GM21737 (cell line): ENCODE data around the gene SKI.

Experiments
- ATAC-seq: cut with Tn5 transposase; IDR thresholded peaks from one replicate; pipeline ENCODE4 v1.9.1; 2021; ENCODE audit warnings: mild to moderate bottlenecking, moderate library complexity; ENCODE audit not compliant: unreplicated experiment

The SKI gene

GRCh38 chr1:2228694-2229036 lies 546 bp downstream of the SKI start:
- ATAC-seq, result no peak

DNA sequence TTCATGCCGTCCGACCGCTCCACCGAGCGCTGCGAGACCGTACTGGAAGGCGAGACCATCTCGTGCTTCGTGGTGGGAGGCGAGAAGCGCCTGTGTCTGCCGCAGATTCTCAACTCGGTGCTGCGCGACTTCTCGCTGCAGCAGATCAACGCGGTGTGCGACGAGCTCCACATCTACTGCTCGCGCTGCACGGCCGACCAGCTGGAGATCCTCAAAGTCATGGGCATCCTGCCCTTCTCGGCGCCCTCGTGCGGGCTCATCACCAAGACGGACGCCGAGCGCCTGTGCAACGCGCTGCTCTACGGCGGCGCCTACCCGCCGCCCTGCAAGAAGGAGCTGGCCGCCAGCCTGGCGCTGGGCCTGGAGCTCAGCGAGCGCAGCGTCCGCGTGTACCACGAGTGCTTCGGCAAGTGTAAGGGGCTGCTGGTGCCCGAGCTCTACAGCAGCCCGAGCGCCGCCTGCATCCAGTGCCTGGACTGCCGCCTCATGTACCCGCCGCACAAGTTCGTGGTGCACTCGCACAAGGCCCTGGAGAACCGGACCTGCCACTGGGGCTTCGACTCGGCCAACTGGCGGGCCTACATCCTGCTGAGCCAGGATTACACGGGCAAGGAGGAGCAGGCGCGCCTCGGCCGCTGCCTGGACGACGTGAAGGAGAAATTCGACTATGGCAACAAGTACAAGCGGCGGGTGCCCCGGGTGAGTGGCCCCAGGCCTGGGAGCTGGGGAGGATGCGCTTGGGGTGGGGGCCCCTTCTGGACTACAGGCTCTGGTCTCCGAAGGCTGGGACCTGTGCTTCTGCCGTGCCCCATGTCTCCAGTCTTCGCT lies 1.1 kb downstream of the SKI start:
- no peak for ATAC-seq

- no peak for ATAC-seq
These were observed 2.0 kb downstream of the SKI start for GRCh38 chr1:2229911-2230731.

DNA sequence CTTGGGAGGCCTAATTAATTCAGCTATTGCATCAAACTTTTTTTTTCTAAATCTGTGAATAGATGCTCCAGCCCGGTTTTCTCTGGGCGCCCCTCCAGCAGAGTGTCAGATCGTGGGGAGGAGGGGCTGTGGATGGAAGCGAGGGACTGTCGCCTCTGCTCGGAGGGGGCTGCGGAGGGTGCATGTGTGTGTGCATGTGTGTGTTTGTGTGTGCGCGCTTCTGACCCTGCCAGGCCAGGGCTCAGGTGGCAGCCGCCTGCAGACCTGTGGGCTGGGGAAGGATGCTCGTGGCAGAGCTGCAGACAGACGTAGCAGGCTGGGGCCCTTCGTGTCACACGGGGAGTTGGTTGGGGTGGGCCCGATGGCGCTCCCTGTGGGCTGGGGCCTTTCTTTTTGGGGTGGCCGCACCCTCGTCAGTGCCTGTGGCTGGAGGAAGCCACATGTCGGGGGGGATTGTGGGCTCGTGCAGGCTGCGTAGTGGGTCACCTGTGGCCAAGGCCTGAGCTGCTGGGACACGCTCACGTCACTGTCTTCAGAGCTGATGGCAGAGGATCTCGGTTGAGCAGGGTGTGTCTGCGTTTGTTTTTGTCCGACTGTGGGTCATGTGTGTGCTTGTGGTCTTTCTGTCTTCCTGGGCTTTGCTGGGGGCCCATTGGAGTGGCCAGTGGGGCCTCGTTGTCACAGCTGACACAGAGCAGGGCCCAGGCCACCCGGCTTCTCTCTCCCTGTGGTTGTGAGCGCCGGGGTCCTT lies 2.8 kb downstream of the SKI start:
- no peak for ATAC-seq

GRCh38 chr1:2231532-2232254 lies 3.6 kb downstream of the SKI start:
- ATAC-seq, result no peak

- no peak for ATAC-seq
These were observed 4.3 kb downstream of the SKI start for GRCh38 chr1:2232255-2232915.

DNA sequence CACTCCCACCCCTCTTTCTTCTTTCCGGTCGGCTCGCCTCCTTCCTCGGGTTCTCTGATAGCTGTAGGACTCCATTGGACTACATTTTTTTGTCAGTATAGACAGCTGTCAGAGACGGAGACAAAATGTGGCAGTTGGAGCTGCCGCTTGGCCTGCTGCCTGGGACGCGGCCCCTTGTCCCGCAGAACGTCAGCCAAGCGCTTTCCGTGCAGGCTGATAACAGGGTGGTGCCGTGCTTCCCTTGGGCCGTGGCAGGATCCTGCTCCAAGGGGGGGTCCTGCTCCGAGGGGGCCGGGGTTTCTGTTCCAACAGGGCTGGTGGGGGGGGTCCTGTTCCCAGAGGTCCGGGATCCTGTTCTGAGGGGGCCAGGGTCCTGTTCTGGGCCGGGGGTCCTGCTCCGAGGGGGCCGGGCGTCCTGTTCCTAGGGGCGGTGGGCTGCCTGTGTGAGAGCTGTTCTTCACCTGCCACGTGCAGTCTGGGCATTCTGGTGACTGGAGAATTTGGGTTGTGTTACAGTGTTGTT lies 4.9 kb downstream of the SKI start:
- no peak for ATAC-seq

- ATAC-seq, result no peak
These were observed 5.3 kb downstream of the SKI start for GRCh38 chr1:2233468-2233867.

GRCh38 chr1:2233997-2234761 lies 6.1 kb downstream of the SKI start:
- ATAC-seq, result no peak

DNA sequence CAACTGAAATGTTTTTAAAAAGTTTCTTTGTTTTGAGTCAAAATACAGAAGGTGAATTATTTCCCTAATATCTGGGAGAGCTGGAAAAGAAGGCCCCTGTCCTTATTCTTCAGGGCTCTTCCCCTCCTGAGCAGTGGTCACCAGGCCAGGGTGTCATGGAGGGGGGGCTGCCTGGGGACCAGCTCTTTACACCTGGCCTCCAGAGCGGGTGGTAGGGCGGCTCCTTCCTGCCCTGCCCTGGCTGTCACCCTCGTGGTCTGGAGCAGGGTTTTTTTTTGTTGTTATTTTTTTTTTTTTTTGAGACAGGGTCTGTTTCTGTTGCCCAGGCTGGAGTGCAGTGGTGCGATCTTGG lies 6.6 kb downstream of the SKI start:
- ATAC-seq, result no peak

DNA sequence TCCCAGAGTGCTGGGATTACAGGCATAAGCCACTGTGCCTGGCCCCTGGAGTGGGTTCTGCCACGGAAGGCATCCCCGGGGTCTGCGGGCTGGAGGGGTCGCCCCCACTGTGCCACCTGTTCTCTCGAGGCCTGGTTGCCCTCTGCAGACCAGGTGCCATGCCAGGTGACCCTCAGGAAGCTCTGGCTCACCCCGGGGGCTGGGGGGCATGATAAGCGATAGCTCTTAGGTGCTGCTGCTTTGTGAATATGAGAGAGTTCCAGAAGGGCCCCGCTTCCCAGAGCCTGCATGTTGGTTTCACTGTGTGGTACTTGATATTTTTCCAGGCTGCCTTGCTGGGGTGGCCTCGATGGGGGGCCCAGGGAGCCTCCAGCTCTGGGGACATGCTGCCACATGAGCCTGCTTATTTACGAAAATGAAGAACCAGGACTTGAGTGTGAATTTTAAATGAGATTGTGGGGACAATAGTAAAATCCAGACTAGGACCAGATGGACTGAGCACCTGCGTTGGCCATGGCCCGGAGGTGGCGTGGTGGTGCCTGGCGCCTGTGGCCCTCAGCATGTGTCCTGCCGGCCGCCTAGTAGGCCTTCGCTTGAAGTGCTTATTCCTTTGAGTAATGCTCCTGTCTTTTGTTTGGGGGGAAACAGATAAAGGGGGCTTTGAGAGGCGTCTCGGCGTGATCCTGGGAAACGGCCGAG lies 7.3 kb downstream of the SKI start:
- ATAC-seq, result no peak

DNA sequence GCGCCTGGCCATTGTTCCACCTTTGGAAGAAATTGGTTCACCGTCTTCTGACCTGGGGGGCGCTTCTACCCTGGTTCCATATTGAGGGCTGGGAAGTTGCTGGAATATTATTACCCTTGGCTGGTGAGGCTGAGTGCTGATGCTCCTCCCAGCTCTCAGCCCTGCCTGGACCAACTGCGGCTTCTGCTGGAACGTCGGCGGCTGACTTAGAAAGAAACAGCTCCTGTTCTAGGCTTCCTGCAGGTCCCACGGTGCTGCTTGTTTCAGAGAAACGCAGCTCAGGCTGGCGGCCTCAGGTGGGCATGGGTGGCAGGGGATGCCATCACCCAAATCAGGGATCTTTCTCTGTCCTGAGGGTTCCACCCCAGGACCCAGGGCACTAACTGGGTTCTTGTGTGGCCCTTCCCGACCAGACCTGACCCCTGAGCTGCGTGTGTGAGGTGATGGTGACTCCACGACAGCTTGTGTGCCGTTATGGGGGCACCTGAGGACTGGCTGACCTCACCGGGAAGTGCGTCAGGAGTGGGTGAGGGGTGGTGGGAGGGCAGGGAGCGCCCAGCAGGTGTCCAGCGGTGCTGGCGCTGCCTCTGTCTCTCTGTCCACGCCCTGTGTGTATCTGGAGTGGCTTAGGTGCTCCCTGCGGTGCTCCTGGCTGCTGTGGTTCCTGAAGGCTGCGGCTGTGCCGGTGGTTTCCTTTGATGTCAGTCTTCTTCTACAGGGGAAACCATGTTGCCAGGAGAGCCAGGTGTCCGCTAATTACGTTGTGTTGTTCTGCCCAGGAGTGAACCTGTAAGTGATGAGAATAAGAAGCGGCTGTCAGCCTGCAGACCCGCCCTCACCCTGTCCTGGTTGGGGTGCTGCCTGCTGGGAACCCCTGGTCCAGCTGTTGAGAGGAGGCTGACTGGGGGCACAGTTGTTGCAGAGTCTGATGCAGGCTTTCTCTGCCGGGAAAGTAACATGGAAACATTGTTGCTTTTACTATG lies 8.9 kb downstream of the SKI start:
- no peak for ATAC-seq

DNA sequence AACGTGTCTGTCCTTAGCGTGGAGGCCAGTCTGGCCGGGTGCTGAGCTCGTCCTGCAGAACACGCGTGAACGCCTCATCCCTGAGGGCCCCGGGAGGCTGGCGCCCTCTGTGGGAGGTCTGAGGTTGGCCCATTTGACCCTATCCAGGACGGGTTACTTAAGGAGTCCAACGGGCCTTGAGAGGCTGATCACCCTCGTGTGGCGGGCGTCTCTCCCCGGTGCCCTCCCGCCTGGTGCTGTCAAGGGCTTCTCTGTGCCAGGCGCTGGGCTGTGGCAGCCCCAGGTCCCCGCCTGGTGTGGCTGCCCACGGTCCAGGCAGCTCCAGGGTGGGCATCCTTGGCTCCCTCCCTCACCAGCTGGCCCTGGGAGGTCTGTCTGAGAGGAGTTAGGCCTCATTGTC lies 9.7 kb downstream of the SKI start:
- no peak for ATAC-seq

DNA sequence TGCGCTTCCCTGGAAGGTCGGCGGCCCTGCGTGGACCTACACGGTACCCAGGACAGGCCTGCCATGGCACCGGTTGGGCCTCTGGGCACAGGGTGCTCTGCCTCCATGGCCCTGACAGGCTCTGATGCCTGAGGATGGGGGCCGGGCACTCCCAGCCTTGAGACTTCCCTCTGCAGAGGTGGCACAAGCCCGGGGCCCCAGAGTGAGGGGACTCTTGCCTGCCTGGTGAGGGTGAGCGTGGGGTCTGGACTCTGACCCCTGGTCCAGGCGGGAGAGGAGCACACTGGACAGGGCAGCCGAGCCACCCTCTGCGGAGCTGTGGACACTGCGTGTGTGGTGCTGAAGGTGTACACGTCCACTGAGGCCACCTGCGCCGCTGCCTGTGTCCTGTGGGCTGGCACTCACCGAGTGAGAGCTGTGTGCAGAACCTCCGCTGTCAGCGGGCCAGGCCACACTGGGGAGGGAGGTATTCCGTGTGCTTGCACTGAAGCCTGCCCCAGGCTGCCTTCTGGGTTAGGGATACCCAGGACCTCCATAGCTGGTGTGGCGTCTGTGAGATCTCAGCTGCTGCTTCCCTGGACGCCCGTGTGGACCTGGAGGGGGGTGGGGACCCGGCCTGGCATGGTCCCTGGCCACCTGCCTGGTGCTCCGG lies 10.4 kb downstream of the SKI start:
- ATAC-seq, result no peak

DNA sequence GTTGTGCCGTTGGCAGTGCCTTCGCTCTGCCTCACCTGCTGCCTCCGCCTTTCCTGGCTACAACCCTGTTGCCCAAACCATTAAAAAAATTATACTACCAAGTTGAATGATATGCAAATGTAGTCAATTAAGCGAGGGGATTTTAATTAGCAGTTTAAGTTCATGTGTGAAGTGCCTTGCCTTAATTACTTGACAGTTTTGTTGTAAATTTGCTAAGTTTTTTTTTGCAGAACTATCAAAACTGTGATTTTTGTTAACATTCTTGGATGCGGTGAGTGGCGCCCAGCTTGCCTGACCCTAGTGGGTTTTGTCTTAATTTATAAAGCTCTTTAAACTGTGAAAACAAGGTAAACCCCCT lies 10.9 kb downstream of the SKI start:
- no peak for ATAC-seq

GRCh38 chr1:2239384-2239985 lies 11.4 kb downstream of the SKI start:
- no peak for ATAC-seq
